PC-3 (cell line): ENCODE data around the gene CHMP1B. TPM values are rescaled to one million over a fixed set of nuclear protein-coding genes. Genes with fewer than 3 reads are reported as not detected.

Experiments used
- ATAC-seq: fragments of 200-7000 bp; cut with Tn5 transposase; 2 replicates; pipeline ENCODE4 v1.9.1; 2020; ENCODE audit warnings: mild to moderate bottlenecking, moderate library complexity
- BruUV-seq: library from RNA; stranded (reverse); fragments of 400-500 nt; replicated peaks from 2 replicates; lab custom pipeline; 2021; lab: Mats Ljungman, UMichigan
- CTCF ChIA-PET: fragments of 300-600 bp; sonication (Branson Sonifier 250); formaldehyde crosslinking; loops from one replicate; lab custom pipeline; 2022; ENCODE audit warnings: antibody characterized with exemption; lab: Charles Lee
- POLR2A ChIA-PET: fragments of 300-600 bp; sonication (Branson Sonifier 250); formaldehyde crosslinking; loops from one replicate; lab custom pipeline; 2022; ENCODE audit warnings: antibody characterized with exemption; ENCODE audit not compliant: unreplicated experiment; lab: Charles Lee
- DNase-seq: peaks from one replicate; pipeline ENCODE4 v3.0.0-alpha.2; 2015
- H2AFZ ChIP-seq: fragments of 300-600 bp; sonication (generic); 2 replicates; pipeline ENCODE4 v1.6.0; 2016; ENCODE audit warnings: antibody characterized with exemption, low read length
- H3F3A ChIP-seq: fragments of 300-600 bp; sonication (generic); one replicate; pipeline ENCODE4 v1.6.0; 2017; ENCODE audit warnings: antibody characterized with exemption, low read length, control low read depth, mild to moderate bottlenecking; ENCODE audit not compliant: unreplicated experiment
- H3K27ac ChIP-seq: fragments of 300-600 bp; sonication (generic); 2 replicates; pipeline ENCODE4 v1.5.1; 2016; ENCODE audit warnings: mild to moderate bottlenecking, low read length
- H3K27me3 ChIP-seq: fragments of 300-600 bp; sonication (generic); 2 replicates; pipeline ENCODE4 v1.6.1; 2016; ENCODE audit warnings: low read length, mixed read lengths
- H3K36me3 ChIP-seq: fragments of 300-600 bp; sonication (generic); 2 replicates; pipeline ENCODE4 v1.6.1; 2016; ENCODE audit warnings: low read depth, mixed run types, low read length, mixed read lengths
- H3K4me1 ChIP-seq: fragments of 300-600 bp; sonication (generic); 2 replicates; pipeline ENCODE4 v1.5.1; 2016; ENCODE audit warnings: low read length; ENCODE audit not compliant: insufficient read depth
- H3K4me2 ChIP-seq: fragments of 300-600 bp; sonication (generic); 2 replicates; pipeline ENCODE4 v1.6.0; 2016; ENCODE audit warnings: low read length
- H3K4me3 ChIP-seq: fragments of 300-600 bp; sonication (generic); 2 replicates; pipeline ENCODE4 v1.5.1; 2016; ENCODE audit warnings: mild to moderate bottlenecking, low read length, mixed read lengths
- H3K79me2 ChIP-seq: fragments of 300-600 bp; sonication (generic); 2 replicates; pipeline ENCODE4 v1.6.1; 2017; ENCODE audit warnings: low read length, mixed read lengths
- H3K9ac ChIP-seq: fragments of 300-600 bp; sonication (generic); 2 replicates; pipeline ENCODE4 v1.6.0; 2016; ENCODE audit warnings: mild to moderate bottlenecking, low read length
- H3K9me2 ChIP-seq: fragments of 300-600 bp; sonication (generic); replicated peaks from 2 replicates; pipeline ENCODE4 v1.6.1; 2016; ENCODE audit warnings: mixed run types, low read length, mixed read lengths
- H3K9me3 ChIP-seq: fragments of 300-600 bp; sonication (generic); 2 replicates; pipeline ENCODE4 v1.6.1; 2016; ENCODE audit warnings: low read length, mixed read lengths
- H4K20me1 ChIP-seq: fragments of 300-600 bp; sonication (generic); 2 replicates; pipeline ENCODE4 v1.6.1; 2016; ENCODE audit warnings: low read length, mixed read lengths
- EZH2 ChIP-seq: fragments of 300-600 bp; sonication (generic); IDR thresholded peaks from one replicate; pipeline ENCODE4 v1.6.1; 2017; ENCODE audit warnings: antibody characterized with exemption, mild to moderate bottlenecking, low read length; ENCODE audit not compliant: unreplicated experiment
- EZH2phosphoT487 ChIP-seq: fragments of 300-600 bp; sonication (generic); IDR thresholded peaks from 2 replicates; pipeline ENCODE4 v1.6.1; 2018; ENCODE audit warnings: mild to moderate bottlenecking, antibody characterized with exemption, low read length, borderline replicate concordance
- intact Hi-C: fragments of 100-400 bp; cut with micrococcal nuclease; formaldehyde crosslinking; loops from 2 replicates; pipeline ENCODE4 v1.9.0; 2023
- total RNA-seq: library from RNA; depleted of rRNA; stranded (reverse); fragments of >200 nt; gene quantifications from 2 replicates; pipeline ENCODE4 v1.2.3, GENCODE V29; 2014
- TF ChIP-seq, protein P1 (sequence below): fragments of 300-600 bp; sonication (generic); conservative IDR thresholded peaks from 2 replicates; pipeline ENCODE4 v1.5.1; 2017; ENCODE audit warnings: antibody characterized with exemption, low read depth, mild to moderate bottlenecking, low read length

CHMP1B gene
- total RNA-seq, 1 experiment from 2014 or later = 81.9 TPM

- Histone ChIP-seq H3K36me3 (no peaks in the 10 kb centered on the region), H3K4me2 (no peak overlapping the region), H3F3A (no peaks in the 10 kb centered on the region), H3K9me2 (no peaks in the 10 kb centered on the region), H3K4me1 (no peaks in the 10 kb centered on the region), H3K9ac (no peak overlapping the region), H3K27me3 (no peaks in the 10 kb centered on the region), H3K27ac (no peak overlapping the region), H3K79me2 (no peaks in the 10 kb centered on the region), H4K20me1 (no peaks in the 10 kb centered on the region), H2AFZ (no peak overlapping the region), H3K4me3 (no peak overlapping the region), H3K9me3 (no peaks in the 10 kb centered on the region)
- CTCF ChIA-PET = no interaction called here
- intact Hi-C loops = no loop called here
- no TSS peak for BruUV-seq
- TF ChIP-seq EZH2 (no peak), EZH2phosphoT487 (no peak)
- TF ChIP-seq, protein P1, sequence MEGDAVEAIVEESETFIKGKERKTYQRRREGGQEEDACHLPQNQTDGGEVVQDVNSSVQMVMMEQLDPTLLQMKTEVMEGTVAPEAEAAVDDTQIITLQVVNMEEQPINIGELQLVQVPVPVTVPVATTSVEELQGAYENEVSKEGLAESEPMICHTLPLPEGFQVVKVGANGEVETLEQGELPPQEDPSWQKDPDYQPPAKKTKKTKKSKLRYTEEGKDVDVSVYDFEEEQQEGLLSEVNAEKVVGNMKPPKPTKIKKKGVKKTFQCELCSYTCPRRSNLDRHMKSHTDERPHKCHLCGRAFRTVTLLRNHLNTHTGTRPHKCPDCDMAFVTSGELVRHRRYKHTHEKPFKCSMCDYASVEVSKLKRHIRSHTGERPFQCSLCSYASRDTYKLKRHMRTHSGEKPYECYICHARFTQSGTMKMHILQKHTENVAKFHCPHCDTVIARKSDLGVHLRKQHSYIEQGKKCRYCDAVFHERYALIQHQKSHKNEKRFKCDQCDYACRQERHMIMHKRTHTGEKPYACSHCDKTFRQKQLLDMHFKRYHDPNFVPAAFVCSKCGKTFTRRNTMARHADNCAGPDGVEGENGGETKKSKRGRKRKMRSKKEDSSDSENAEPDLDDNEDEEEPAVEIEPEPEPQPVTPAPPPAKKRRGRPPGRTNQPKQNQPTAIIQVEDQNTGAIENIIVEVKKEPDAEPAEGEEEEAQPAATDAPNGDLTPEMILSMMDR = no peak
- no peak for ATAC-seq
- no peak for DNase-seq
- POLR2A ChIA-PET = no interaction called here
Measured at GRCh38 chr18:11831921-11832320, 19.3 kb upstream of the CHMP1B start.

- ATAC-seq = no peak
- Histone ChIP-seq H3K4me1 (no peaks in the 10 kb centered on the region), H4K20me1 (no peaks in the 10 kb centered on the region), H3K4me2 (no peak overlapping the region), H3K9ac (no peak overlapping the region), H3K27me3 (no peaks in the 10 kb centered on the region), H3K79me2 (no peaks in the 10 kb centered on the region), H3K27ac (no peak overlapping the region), H3K4me3 (no peak overlapping the region), H2AFZ (no peak overlapping the region), H3F3A (no peaks in the 10 kb centered on the region), H3K9me2 (no peaks in the 10 kb centered on the region), H3K36me3 (no peaks in the 10 kb centered on the region), H3K9me3 (no peaks in the 10 kb centered on the region)
- BruUV-seq = no TSS peak
- intact Hi-C loops = no loop called here
- POLR2A ChIA-PET = no interaction called here
- DNase-seq = no peak
- CTCF ChIA-PET = no interaction called here
- no peak for TF ChIP-seq EZH2phosphoT487
- no peak for TF ChIP-seq EZH2
- TF ChIP-seq, protein P1 = no peak
Measured at GRCh38 chr18:11834772-11835171, 16.4 kb upstream of the CHMP1B start.

DNA sequence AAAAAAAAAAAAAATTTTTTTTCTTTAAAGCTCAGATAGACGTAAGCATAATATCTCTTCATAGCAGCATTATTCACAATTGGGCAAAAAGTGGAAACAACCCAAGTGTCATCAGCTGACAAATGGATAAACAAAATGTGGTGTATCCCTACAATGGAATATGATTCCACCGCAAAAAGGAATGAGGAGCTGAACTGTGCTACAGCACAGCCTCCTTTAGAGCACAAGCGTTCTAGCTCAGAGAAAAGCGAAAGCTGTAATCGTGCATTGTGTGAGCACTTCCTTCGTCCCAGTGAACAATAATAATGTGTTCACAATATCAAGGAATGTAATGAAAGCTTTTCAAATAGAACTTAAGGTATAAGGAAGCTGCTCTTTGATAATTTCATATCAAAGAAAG, 11.7 kb upstream of the CHMP1B start:
- ChIA-PET POLR2A (no interaction called here), CTCF (no interaction called here)
- no peak for ATAC-seq
- Histone ChIP-seq H3K27ac (no peak overlapping the region), H3K36me3 (no peaks in the 10 kb centered on the region), H4K20me1 (no peaks in the 10 kb centered on the region), H3K4me3 (no peak overlapping the region), H2AFZ (no peak overlapping the region), H3K79me2 (no peaks in the 10 kb centered on the region), H3K4me1 (no peaks in the 10 kb centered on the region), H3F3A (no peaks in the 10 kb centered on the region), H3K27me3 (no peaks in the 10 kb centered on the region), H3K9ac (no peak overlapping the region), H3K4me2 (no peak overlapping the region), H3K9me3 (no peaks in the 10 kb centered on the region), H3K9me2 (no peaks in the 10 kb centered on the region)
- no TSS peak for BruUV-seq
- no peak for DNase-seq
- TF ChIP-seq EZH2phosphoT487 (no peak), EZH2 (no peak)
- TF ChIP-seq, protein P1 = no peak
- intact Hi-C loops = no loop called here
